SU-DHL-6 (cell line): ENCODE measurements around the gene BICC1.

ENCODE experiments used
- EZH2phosphoT487 ChIP-seq: fragments of 200-600 bp; sonication (generic), shearing (Covaris generic); conservative IDR thresholded peaks from 2 replicates; pipeline ENCODE4 v1.6.1; 2018; ENCODE audit warnings: mild to moderate bottlenecking, antibody characterized with exemption, low read length, moderate library complexity, mixed read lengths
- TF ChIP-seq, protein P1 (sequence below): fragments of 200-600 bp; sonication (generic); IDR thresholded peaks from one replicate; pipeline ENCODE4 v1.5.1; 2017; ENCODE audit warnings: antibody characterized with exemption, mild to moderate bottlenecking, low read length, moderate library complexity; ENCODE audit not compliant: insufficient read depth, poor library complexity, severe bottlenecking

- TF ChIP-seq, protein P1, sequence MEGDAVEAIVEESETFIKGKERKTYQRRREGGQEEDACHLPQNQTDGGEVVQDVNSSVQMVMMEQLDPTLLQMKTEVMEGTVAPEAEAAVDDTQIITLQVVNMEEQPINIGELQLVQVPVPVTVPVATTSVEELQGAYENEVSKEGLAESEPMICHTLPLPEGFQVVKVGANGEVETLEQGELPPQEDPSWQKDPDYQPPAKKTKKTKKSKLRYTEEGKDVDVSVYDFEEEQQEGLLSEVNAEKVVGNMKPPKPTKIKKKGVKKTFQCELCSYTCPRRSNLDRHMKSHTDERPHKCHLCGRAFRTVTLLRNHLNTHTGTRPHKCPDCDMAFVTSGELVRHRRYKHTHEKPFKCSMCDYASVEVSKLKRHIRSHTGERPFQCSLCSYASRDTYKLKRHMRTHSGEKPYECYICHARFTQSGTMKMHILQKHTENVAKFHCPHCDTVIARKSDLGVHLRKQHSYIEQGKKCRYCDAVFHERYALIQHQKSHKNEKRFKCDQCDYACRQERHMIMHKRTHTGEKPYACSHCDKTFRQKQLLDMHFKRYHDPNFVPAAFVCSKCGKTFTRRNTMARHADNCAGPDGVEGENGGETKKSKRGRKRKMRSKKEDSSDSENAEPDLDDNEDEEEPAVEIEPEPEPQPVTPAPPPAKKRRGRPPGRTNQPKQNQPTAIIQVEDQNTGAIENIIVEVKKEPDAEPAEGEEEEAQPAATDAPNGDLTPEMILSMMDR: no peak
- TF ChIP-seq EZH2phosphoT487: no peak
Measured at GRCh38 chr10:58593008-58593407, 80.3 kb downstream of the BICC1 start.
